Activated CD8-positive, alpha-beta T cell treated with anti-CD3 and anti-CD28 coated beads, Interleukin-2, amount 10 ng/mL, durations not matched to agents 7 days and 5 days (primary cell): ENCODE results near the gene ERBB3. TPM values are rescaled to one million over a fixed set of nuclear protein-coding genes. Genes with fewer than 3 reads are reported as not detected.
"Not testable (repeated sequence)": the region's sequence is repeated elsewhere in the genome, so short reads cannot be mapped to it uniquely, and the experiment has no call there.

ENCODE experiments used
- ATAC-seq: fragments of 150-1000 bp; cut with Tn5 transposase; one replicate; pipeline ENCODE4 v1.10.0; 2021; ENCODE audit warnings: moderate library complexity
- CTCF ChIA-PET: fragments of 350-600 bp; sonication (Branson Sonifier 250); formaldehyde crosslinking; loops from one replicate; lab custom pipeline; 2021; ENCODE audit warnings: antibody characterized with exemption; lab: Charles Lee
- POLR2A ChIA-PET: fragments of 350-600 bp; sonication (Branson Sonifier 250); formaldehyde crosslinking; loops from one replicate; lab custom pipeline; 2021; ENCODE audit warnings: antibody characterized with exemption; lab: Charles Lee
- DNase-seq: peaks from one replicate; pipeline ENCODE4 v3.0.0-alpha.2; 2020
- H3K27ac Mint-ChIP-seq: one replicate; pipeline ENCODE4 v1.8.0; 2021; ENCODE audit warnings: mild to moderate bottlenecking, mixed read lengths
- H3K27me3 Mint-ChIP-seq: one replicate; pipeline ENCODE4 v1.8.0; 2021; ENCODE audit warnings: low read depth, mixed read lengths
- H3K36me3 Mint-ChIP-seq: one replicate; pipeline ENCODE4 v1.8.0; 2021; ENCODE audit warnings: low read depth, mixed read lengths
- H3K4me1 Mint-ChIP-seq: one replicate; pipeline ENCODE4 v1.8.0; 2021; ENCODE audit warnings: low read depth, mixed read lengths
- H3K4me3 Mint-ChIP-seq: one replicate; pipeline ENCODE4 v1.8.0; 2021; ENCODE audit warnings: mild to moderate bottlenecking, mixed read lengths
- H3K9me3 Mint-ChIP-seq: one replicate; pipeline ENCODE4 v1.8.0; 2022; ENCODE audit warnings: mixed read lengths; ENCODE audit not compliant: insufficient read depth
- total RNA-seq, 2 experiments: library from RNA; stranded (reverse); gene quantifications; one replicate each; pipeline ENCODE4 v1.2.3, GENCODE V29; 2021

Gene ERBB3
- total RNA-seq, 2 experiments from 2014 or later, result 5.4 to 5.9 TPM

DNA sequence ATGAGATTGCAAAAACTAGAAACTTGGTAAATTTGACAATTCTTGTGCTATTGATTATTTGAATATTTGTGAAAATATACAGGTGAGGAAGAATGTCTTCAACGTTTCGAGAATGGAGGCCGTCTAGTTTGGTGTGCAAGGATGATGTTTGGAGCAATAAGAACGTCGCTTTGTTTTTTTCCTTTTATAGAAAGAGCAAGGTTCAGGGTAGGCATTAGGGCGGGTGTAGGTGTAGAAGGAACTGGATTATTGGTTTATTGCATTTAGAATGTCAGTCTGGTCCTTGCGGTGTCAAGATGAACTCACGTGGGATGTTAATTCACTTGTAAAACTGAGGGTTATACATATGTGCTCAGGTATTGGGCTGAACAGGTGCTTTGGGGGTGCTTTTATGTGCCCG, 37.1 kb upstream of the ERBB3 start:
- DNase-seq, result no peak
- peak overlapping the region; percentile 96 for H3K27ac Mint-ChIP-seq

DNA sequence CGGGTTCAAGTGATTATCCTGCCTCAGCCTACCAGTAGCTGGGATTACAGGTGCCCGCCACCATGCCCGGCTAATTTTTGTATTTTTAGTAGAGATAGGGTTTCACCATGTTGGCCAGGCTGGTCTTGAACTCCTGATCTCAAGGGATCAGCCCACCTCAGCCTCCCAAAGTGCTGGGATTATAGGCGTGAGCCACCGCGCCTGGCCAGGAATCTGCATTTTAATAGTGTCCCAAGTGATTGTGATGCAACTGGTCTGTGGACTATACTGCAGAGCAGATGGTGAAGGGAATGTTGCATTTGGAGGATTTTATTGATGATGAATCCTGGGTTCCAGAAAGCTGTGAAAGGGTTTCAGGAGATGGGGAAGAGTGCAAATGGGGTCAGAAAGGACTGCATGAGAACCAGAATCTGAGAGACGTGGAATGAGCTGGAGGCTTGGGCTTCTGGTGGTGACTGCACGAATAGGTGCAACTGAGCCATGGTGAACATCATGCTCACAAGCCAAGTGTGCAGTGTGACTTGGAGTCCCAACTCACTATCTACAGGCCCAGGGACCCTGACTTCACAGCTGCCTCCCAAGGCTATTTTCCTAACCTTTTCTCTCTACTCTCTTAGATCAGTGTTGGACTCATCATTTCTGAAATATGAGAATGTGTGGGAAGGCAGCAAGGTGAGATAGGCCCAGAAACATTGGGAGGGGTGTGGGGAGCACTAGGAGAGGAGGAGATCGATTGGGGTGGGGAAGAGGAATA, 33.8 kb upstream of the ERBB3 start:
- Mint-ChIP-seq H3K4me1 (peaks cover 26% of the 10 kb centered on the region), H3K9me3 (no peaks in the 10 kb centered on the region)

More for the DNA sequence above, 37.1 kb upstream of the ERBB3 start:
- CTCF ChIA-PET, result no interaction called here
- peaks cover 44% of the 10 kb centered on the region for H3K36me3 Mint-ChIP-seq
- no peaks in the 10 kb centered on the region for H3K27me3 Mint-ChIP-seq
- POLR2A ChIA-PET, result interaction anchor here (2.5 kb wide), 1 partner anchor 74 kb away, joined by 10 read pairs; the partner anchor contains the start of gene RPL41
- no peaks in the 10 kb centered on the region for H3K9me3 Mint-ChIP-seq
- ATAC-seq, result no peak
- H3K4me3 Mint-ChIP-seq, result peak overlapping the region; percentile 96
- H3K4me1 Mint-ChIP-seq, result peaks cover 46% of the 10 kb centered on the region

DNA sequence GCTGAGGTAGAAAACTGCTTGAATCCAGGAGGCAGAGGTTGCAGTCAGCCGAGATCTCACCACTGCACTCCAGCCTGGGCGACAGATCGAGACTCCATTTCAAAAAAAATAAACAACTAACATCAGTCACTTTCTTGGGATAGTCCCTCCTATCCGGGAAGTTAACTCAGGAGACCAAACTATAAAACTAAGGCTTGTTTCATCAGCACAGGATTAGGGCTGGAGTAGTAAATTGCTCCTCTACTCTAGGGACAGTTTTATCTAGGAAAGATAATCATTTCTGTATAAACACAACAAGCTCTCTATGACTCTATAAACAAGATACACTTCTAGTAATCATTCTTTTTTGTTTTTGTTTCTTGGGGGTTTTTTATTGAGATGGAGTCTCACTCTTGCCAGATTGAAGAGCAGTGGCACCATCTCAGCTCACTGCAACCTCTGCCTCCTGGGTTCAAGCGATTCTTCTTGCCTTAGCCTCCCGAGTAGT, 26.5 kb upstream of the ERBB3 start:
- H3K4me1 Mint-ChIP-seq, result peaks cover 9% of the 10 kb centered on the region

More for the DNA sequence above, 33.8 kb upstream of the ERBB3 start:
- DNase-seq (no peak), ATAC-seq (no peak)
- peaks cover 36% of the 10 kb centered on the region for H3K36me3 Mint-ChIP-seq
- CTCF ChIA-PET, result interaction anchor here (0.6 to 5.3 kb wide), 18 partner anchors 10 to 418 kb away, joined by 3 to 88 read pairs (median 6); partner anchors contain the start of genes DNAJC14, ERBB3, IKZF4 and PA2G4
- no peak overlapping the region for H3K4me3 Mint-ChIP-seq
- H3K27ac Mint-ChIP-seq, result peak overlapping the region; percentile 25
- H3K27me3 Mint-ChIP-seq, result no peaks in the 10 kb centered on the region
- POLR2A ChIA-PET, result interaction anchor here (1.7 to 4.5 kb wide), 2 partner anchors 57 to 79 kb away, joined by 4 to 34 read pairs; partner anchors contain the start of gene PA2G4

DNA sequence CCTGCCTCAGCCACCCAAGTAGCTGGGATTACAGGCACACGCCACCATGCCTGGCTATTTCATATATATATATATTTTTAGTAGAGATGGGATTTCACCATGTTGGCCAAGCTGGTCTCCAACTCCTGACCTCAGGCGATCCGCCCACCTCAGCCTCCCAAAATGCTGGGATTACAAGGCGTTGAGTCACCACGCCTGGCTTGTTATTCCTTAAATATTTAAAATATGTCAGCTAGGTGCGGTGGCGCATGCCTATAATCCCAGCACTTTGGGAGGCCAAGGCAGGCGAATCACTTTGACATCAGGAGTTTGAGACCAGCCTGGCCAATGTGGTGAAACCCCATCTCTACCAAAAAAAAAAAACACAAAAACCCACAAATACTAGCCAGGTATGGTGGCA, 20.0 kb upstream of the ERBB3 start:
- POLR2A ChIA-PET, H3K27me3 Mint-ChIP-seq, H3K9me3 Mint-ChIP-seq, H3K4me1 Mint-ChIP-seq, ATAC-seq, H3K27ac Mint-ChIP-seq, DNase-seq, H3K4me3 Mint-ChIP-seq, H3K36me3 Mint-ChIP-seq: not testable (repeated sequence)
- CTCF ChIA-PET, result interaction anchor here (0.6 to 1.3 kb wide), 4 partner anchors 20 to 66 kb away, joined by 3 read pairs; partner anchors contain the start of gene ERBB3

More for the DNA sequence above, 26.5 kb upstream of the ERBB3 start:
- DNase-seq (no peak), ATAC-seq (no peak)
- CTCF ChIA-PET, result interaction anchor here (1.0 to 1.5 kb wide), 2 partner anchors 32 to 315 kb away, joined by 3 to 4 read pairs; no protein-coding TSS in a partner anchor
- H3K27ac Mint-ChIP-seq, result no peak overlapping the region
- H3K36me3 Mint-ChIP-seq, result no peaks in the 10 kb centered on the region
- peaks cover 3% of the 10 kb centered on the region for H3K27me3 Mint-ChIP-seq
- H3K4me3 Mint-ChIP-seq, result no peak overlapping the region
- POLR2A ChIA-PET, result no interaction called here
- peaks cover 4% of the 10 kb centered on the region for H3K9me3 Mint-ChIP-seq

DNA sequence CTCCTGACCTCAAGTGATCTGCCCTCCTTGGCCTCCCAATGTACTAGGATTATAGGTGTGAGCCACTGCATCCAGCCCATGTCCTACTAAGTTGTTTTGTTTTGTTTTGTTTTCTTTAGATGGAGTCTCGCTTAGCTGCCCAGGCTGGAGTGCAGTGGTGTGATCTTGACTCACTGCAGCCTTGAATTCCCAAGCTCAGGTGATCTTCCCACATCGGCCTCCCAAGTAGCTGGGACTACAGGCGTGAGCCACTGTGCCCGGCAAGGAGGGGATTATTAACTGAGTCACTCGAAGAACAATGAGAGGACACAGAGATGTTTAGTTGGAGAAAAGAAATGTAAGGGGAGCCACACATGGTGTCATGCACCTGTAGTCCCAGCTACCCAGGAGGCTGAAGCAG, 18.0 kb upstream of the ERBB3 start:
- Mint-ChIP-seq H3K36me3 (no peaks in the 10 kb centered on the region), H3K27ac (no peak overlapping the region), H3K27me3 (peaks cover 7% of the 10 kb centered on the region), H3K9me3 (peaks cover 5% of the 10 kb centered on the region), H3K4me3 (no peak overlapping the region), H3K4me1 (no peaks in the 10 kb centered on the region)
- DNase-seq (no peak), ATAC-seq (no peak)
- ChIA-PET POLR2A (interaction anchor here (1.1 kb wide), 2 partner anchors 66 to 230 kb away, joined by 3 read pairs; partner anchors contain the start of gene ESYT1), CTCF (interaction anchor here (1.2 to 1.6 kb wide), 2 partner anchors 15 to 50 kb away, joined by 3 to 6 read pairs; no protein-coding TSS in a partner anchor)

DNA sequence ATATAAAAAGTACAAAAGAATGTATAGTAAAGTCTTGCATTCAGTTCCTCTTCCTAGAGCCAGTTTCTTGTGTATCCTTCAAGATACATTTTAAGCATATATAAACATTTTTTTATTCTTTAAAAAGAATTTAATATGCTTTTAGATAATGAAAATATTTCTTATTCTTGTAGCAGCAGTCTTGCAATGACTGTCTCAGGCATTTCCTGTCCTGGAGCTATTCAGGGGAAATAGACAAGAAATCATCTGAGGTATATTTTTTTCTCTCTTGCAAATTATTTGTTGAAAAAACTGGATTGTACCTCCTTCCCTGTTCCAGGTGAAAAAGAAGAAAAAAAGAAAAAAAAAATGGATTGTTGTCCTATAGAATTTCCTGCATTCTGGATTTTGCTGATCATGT, 17.0 kb upstream of the ERBB3 start:
- H3K36me3 Mint-ChIP-seq, result no peaks in the 10 kb centered on the region
- H3K9me3 Mint-ChIP-seq, result peaks cover 5% of the 10 kb centered on the region
- no peak overlapping the region for H3K27ac Mint-ChIP-seq
- ATAC-seq (no peak), DNase-seq (no peak)
- peaks cover 7% of the 10 kb centered on the region for H3K27me3 Mint-ChIP-seq
- H3K4me3 Mint-ChIP-seq, result no peak overlapping the region
- POLR2A ChIA-PET, result interaction anchor here (0.6 to 1.1 kb wide), 2 partner anchors 55 to 77 kb away, joined by 3 read pairs; partner anchors contain the start of gene ZC3H10
- H3K4me1 Mint-ChIP-seq, result no peaks in the 10 kb centered on the region
- CTCF ChIA-PET, result interaction anchor here (1.5 kb wide), 1 partner anchor 16 kb away, joined by 7 read pairs; no protein-coding TSS in a partner anchor

DNA sequence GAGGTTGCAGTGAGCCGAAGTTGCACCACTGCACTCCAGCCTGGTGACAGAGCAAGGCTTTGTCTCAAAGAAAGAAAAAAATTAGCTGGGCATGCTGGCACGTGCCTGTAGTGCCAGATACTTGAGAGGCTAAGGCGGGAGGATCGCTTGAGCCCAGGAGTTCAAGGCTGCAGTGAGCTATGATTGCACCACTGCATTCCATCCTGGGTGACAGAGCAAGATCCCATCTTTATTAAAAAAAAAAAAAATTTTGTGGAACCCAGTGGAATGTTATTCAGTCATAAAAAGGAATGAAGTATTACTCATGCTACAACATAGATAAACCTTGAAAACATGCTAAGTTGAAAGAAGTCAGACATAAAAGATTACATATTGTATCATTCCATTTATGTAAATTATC, 8.3 kb upstream of the ERBB3 start:
- peaks cover 5% of the 10 kb centered on the region for H3K27me3 Mint-ChIP-seq
- POLR2A ChIA-PET, result no interaction called here
- no peak overlapping the region for H3K4me3 Mint-ChIP-seq
- DNase-seq, result no peak
- no peaks in the 10 kb centered on the region for H3K36me3 Mint-ChIP-seq
- no peak overlapping the region for H3K27ac Mint-ChIP-seq
- CTCF ChIA-PET, result interaction anchor here (1.0 kb wide), 1 partner anchor 14 kb away, joined by 4 read pairs; no protein-coding TSS in a partner anchor
- H3K4me1 Mint-ChIP-seq, result no peaks in the 10 kb centered on the region
- no peak for ATAC-seq
- no peaks in the 10 kb centered on the region for H3K9me3 Mint-ChIP-seq

DNA sequence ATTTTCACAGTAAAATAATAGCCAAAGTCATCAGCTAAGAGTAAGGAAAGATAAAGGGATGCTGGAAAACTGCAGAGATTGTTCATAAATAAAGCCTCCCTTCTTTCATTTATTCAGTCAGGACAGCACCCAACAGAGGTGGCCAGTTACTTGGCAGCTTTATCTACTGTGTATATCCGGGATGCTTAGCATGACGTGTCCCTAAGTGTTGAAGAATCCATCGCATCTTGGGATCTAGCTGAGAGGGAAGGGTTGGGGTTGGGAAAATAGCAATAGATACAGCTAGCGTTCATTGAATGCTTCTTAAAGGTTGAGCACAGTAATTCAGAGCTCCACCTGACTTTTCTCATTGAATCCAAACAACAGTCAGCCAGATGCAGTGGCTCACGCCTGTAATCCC, 5.6 kb upstream of the ERBB3 start:
- Mint-ChIP-seq H3K27ac (no peak overlapping the region), H3K27me3 (peaks cover 7% of the 10 kb centered on the region), H3K4me3 (no peak overlapping the region), H3K36me3 (no peaks in the 10 kb centered on the region), H3K4me1 (peaks cover 4% of the 10 kb centered on the region), H3K9me3 (no peaks in the 10 kb centered on the region)
- ChIA-PET POLR2A (no interaction called here), CTCF (interaction anchor here (1.3 to 1.5 kb wide), 2 partner anchors 27 to 78 kb away, joined by 3 to 4 read pairs; no protein-coding TSS in a partner anchor)
- DNase-seq (no peak), ATAC-seq (no peak)

DNA sequence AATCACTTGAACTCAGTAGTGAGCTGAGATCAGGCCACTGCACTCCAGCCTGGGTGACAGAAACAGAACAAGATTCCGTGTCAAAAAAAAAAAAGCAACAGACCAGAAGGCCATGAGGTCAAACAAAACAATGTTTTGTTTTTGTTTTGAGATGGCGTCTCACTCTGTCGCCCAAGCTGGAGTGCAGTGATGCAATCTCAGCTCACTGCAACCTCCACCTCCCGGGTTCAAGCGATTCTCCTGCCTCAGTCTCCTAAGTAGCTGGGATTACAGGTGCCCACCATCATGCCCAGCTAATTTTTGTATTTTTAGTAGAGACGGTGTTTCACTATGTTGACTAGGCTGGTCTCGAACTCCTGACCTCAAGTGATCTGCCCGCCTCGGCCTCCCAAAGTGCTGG, 2.0 kb upstream of the ERBB3 start:
- POLR2A ChIA-PET, ATAC-seq, H3K9me3 Mint-ChIP-seq, H3K27ac Mint-ChIP-seq, DNase-seq, H3K36me3 Mint-ChIP-seq, H3K4me3 Mint-ChIP-seq: not testable (repeated sequence)
- Mint-ChIP-seq H3K27me3 (peaks cover 20% of the 10 kb centered on the region), H3K4me1 (peaks cover 21% of the 10 kb centered on the region)
- CTCF ChIA-PET, result interaction anchor here (0.9 to 5.8 kb wide), 4 partner anchors 10 to 85 kb away, joined by 3 to 45 read pairs (median 3); partner anchors contain the start of gene PA2G4

DNA sequence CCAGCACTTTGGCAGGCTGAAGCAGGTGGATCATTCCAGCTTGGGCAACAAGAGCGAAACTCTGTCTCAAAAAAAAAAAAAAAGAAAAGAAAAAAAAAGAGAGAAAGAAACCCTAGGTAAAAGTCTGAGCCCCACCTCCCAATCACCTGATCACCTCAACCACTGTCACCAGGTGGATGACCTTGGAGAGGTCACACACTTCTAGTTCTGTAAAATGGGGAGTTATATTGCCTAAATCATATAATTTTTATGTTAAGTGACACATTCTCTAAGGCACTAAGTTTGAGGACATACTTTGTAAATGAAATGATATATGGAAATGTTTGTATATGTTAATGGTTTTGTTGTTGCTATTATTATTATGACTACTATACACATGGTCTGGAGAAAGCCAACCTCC, 1.5 kb upstream of the ERBB3 start:
- ChIA-PET CTCF (interaction anchor here (1.4 to 5.8 kb wide), 3 partner anchors 12 to 32 kb away, joined by 3 to 45 read pairs (median 11); partner anchors contain the start of gene PA2G4), POLR2A (no interaction called here)
- Mint-ChIP-seq H3K9me3 (no peaks in the 10 kb centered on the region), H3K27ac (no peak overlapping the region), H3K4me3 (peak overlapping the region; percentile 79), H3K27me3 (peaks cover 18% of the 10 kb centered on the region), H3K4me1 (peaks cover 21% of the 10 kb centered on the region), H3K36me3 (no peaks in the 10 kb centered on the region)
- ATAC-seq, result no peak
- no peak for DNase-seq

DNA sequence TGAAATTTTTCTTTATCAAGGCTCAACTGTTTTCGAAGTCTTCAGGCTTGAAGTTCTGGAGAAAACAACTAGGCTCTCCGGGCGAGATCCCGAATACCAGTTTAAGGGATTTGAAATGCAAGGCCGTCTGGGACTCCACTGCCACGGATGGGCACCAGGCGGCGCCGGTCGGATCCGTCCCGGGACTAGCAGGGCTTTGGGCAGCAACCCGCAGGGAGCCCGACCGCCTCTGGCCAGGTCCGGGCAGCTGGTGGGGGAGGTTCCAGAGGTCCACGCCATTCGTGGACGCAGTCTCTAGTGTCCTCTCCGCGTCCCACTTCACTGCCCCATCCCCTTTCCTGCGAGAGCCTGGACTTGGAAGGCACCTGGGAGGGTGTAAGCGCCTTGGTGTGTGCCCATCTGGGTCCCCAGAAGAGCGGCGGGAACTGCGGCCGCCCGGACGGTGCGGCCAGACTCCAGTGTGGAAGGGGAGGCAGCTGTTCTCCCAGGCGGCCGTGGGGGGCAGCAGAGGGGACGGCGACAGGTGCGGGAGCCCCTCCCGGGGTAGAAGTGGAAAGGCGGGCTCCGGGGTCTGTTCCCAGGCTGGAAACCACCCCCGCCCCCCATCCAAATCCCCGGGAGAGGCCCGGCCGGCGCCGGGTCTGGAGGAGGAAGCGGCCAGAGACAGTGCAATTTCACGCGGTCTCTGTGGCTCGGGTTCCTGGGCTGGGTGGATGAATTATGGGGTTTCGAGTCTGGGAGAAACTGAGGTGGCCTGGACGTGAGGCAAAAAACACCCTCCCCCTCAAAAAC, 838 bp upstream of the ERBB3 start:
- DNase-seq (peak; percentile 64), ATAC-seq (peak; percentile 66)
- H3K9me3 Mint-ChIP-seq, result no peaks in the 10 kb centered on the region
- ChIA-PET CTCF (interaction anchor here (0.7 to 5.8 kb wide), 17 partner anchors 9 to 325 kb away, joined by 3 to 45 read pairs (median 4); partner anchors contain the start of genes ESYT1, ORMDL2, PA2G4 and RAB5B), POLR2A (interaction anchor here (0.8 to 5.2 kb wide), 3 partner anchors 9 to 24 kb away, joined by 3 to 26 read pairs (median 4); partner anchors contain the start of gene PA2G4)
- peaks cover 21% of the 10 kb centered on the region for H3K4me1 Mint-ChIP-seq
- H3K27me3 Mint-ChIP-seq, result peaks cover 23% of the 10 kb centered on the region
- peak overlapping the region; percentile 79 for H3K4me3 Mint-ChIP-seq
- peak overlapping the region; percentile 43 for H3K27ac Mint-ChIP-seq
- no peaks in the 10 kb centered on the region for H3K36me3 Mint-ChIP-seq
